HG03196 (cell line): Measurements from ENCODE around the gene SMC1B.
"Not testable (repeated sequence)": the region's sequence is repeated elsewhere in the genome, so short reads cannot be mapped to it uniquely, and the experiment has no call there.

Experiments
- ATAC-seq: cut with Tn5 transposase; IDR thresholded peaks from one replicate; pipeline ENCODE4 v1.9.1; 2021; ENCODE audit not compliant: unreplicated experiment

SMC1B gene

DNA sequence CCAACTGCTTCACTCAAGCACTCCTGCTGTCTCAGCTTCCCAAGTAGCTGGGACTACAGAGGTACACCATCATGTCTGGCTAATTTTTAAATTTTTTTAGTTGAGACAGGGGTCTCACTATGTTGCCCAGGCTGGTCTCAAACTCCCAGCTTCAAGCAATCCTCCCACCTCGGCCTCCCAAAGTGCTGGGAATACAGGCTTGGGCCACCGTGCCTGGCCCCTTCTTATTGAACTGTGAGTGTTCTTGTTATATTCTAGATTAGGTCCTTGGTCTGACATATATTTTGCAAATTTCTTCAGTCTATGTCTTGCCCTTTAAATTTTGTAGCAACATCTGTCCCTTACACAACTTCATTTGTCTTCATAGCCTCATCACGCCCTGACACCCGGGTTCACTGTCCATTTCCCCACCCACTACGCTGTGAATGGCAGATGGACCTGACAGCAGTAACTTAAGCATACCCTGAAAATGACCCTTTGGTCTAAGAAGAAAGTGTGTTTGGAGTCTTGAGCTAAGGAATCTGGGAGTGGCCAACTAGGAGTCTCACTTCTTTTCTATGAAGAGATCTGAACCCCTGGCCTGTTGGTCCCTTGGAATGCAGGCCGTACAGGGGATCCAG lies 107.8 kb downstream of the SMC1B start:
- no peak for ATAC-seq

DNA sequence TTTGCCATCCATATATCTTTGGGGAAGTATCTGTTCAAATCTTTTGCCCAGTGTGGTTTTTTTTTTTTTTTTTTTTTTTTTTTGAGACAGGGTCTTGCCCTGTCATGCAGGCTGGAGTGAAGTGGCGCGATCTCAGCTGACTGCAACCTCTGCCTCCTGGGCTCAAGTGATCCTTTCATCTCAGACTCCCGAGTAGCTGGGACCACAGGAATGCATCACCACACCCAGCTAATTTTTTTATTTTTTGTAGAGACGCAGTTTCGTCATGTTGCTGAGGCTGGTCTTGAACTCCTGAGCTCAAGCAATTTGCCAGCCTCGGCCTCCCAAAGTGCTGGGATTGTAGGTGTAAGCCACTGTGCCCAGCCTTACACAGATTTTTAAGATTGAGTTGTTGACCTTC lies 108.4 kb downstream of the SMC1B start:
- no peak for ATAC-seq

DNA sequence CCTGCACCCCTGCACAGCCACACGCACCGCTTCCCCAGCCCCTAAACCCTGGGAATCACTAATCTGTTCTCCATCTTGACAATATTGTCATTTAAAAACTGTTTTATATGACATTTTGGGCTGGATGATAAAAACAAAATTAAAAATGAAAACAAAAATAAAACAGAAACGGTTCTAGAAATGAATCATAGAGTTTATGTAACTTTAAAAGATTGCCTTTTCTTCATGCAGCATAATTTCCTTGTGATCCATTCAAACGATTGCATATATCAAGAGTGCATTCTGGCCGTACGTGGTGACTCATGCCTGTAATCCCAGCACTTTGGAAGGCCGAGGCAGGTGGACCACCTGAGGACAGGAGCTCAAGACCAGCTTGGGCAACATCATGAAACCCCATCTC lies 110.2 kb downstream of the SMC1B start:
- ATAC-seq: no peak

DNA sequence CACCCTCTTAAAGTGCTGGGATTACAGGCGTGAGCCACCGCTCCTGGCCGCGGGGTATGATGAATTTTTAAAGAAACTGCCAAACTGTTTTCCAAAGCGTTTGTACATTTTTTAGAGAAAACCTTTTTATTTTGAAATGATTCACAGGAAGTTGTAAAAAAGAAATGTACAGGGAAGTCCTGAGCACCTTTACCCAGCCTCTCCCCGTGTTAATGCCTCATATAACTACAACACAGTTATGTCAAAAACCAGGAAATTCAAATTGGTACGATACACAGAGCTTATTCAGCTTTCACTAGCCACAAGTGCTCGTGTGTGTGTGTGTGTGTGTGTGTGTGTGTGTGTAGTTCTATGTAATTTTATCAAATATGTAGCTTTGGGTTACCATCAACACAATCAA lies 110.6 kb downstream of the SMC1B start:
- no peak for ATAC-seq

DNA sequence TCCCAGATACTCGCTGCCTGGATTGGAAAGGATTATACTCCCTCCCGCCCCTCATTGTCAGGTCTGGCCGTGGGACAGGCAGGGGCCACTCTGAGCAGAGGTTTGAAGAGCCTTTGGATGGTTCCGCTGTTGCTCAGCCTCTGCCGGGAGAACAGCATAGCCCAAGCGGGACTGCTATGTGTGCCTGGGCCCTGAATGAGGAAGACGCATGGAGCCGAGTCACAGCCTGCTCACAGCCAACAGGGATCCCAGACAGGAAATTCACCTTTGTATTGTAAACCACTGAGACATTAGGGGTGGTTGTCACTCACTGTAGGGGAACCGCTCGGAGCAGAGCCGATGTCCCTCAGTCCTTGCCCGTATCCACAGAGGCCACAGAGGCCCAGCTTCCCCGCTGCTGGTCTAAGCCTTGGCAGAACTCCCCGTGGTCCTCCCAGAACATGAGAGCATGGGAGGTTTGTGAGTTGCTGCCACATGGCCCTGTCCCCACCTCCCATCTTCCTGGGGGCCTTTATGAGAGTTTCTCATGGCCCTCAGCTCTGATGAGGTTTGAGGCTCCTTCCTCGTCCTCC lies 114.4 kb downstream of the SMC1B start:
- ATAC-seq: no peak

DNA sequence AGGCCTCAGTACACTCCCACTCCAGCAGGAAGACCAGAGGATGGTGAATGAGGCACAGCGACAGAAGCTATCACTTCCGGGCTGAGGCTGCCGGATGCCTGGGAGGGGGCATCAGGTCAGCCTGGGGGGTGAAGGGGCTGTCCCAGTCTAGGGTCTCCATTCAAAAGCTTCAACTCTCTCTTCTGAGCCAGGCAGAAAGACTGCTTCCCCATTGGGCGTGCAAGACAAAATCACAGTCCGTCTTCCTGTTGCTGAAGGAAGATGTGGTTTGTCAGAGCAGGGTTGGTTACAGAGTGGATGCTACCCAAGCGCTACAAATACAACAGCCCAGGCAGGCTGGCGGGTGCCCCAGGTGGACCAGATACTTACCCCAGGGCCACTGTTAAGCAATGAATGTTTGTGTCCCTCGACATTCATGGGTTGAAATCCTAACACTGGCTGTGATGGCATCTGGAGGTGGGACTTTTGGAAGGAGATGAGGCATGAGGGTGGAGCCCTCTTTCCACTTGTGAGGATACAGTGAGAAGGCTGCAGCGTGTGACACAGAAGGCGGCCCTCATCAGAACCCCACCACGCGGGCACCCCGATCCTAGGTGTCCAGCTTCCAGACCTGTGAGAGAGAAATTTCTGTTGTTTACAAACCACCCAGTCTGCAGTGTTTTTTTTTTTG lies 116.6 kb downstream of the SMC1B start:
- ATAC-seq: no peak

DNA sequence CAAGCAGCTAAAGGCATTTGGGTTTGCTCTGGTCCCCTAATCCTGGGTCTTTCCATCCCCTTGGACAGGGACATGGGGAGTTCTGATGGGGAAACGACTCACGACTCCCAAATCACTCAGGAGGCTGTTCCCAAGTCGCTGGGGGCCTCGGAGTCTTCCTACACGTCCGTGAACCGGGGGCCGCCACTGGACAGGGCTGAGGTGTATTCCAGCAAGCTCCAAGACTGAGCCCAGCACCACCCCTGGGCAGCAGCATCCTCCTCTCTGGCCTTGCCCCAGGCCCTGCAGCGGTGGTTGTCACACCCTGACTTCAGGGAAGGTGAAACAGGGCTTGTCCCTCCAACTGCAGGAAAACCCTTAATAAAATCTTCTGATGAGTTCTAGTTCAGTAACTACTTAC lies 117.9 kb downstream of the SMC1B start:
- no peak for ATAC-seq

DNA sequence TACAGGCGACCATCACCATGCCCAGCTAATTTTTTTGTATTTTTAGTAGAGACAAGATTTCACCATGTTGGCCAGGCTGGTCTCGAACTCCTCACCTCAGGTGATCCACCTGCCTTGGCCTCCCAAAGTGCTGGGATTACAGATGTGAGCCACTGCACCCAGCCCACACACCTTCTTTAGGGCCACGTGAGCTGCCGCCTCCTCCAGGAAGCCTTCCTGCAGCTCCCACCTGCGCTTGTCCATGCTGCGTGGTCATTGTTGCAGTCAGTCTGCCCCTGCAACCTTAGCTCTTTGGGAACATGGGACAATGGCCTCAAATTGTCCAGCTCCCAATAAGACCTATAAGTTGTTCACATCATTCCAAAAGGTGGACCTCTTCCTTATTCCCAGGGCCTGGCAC lies 118.4 kb downstream of the SMC1B start:
- ATAC-seq: not testable (repeated sequence)
